WERI-Rb-1 (cell line): ENCODE data around the gene UPF1.

Experiments
- DNase-seq: peaks from one replicate; pipeline ENCODE4 v3.0.0-alpha.2; 2020
- H3K27ac ChIP-seq: fragments of 250-450 bp; sonication (Bioruptor Pico); 2 replicates; pipeline ENCODE4 v1.5.1; 2020; ENCODE audit warnings: mild to moderate bottlenecking, moderate library complexity
- H3K27me3 ChIP-seq: fragments of 250-450 bp; sonication (Bioruptor Pico); 2 replicates; pipeline ENCODE4 v1.5.1; 2021; ENCODE audit warnings: mild to moderate bottlenecking, low read depth, moderate library complexity; ENCODE audit not compliant: insufficient read depth, severe bottlenecking
- H3K36me3 ChIP-seq: fragments of 250-450 bp; sonication (Bioruptor Pico); 2 replicates; pipeline ENCODE4 v1.5.1; 2020; ENCODE audit warnings: mild to moderate bottlenecking, moderate library complexity
- H3K4me3 ChIP-seq: 2 replicates; pipeline ENCODE4 v1.5.1; 2011; ENCODE audit warnings: low read depth, mild to moderate bottlenecking, control low read depth, low read length
- H3K9me3 ChIP-seq: fragments of 250-450 bp; sonication (Bioruptor Pico); 2 replicates; pipeline ENCODE4 v1.5.1; 2021; ENCODE audit warnings: mild to moderate bottlenecking, moderate library complexity; ENCODE audit not compliant: severe bottlenecking
- CTCF ChIP-seq: IDR thresholded peaks from 2 replicates; pipeline ENCODE4 v1.5.1; 2011; ENCODE audit warnings: low read depth, mild to moderate bottlenecking, control low read depth, inconsistent platforms, low read length

UPF1 gene

GRCh38 chr19:18850471-18851375 lies 19.0 kb downstream of the UPF1 start:
- no peak for TF ChIP-seq CTCF
- no peaks in the 10 kb centered on the region for H3K9me3 ChIP-seq
- DNase-seq = no peak
- no peak overlapping the region for H3K4me3 ChIP-seq
- H3K27ac ChIP-seq = no peak overlapping the region
- peaks cover 86% of the 10 kb centered on the region for H3K36me3 ChIP-seq
- no peaks in the 10 kb centered on the region for H3K27me3 ChIP-seq

GRCh38 chr19:18851673-18852325 lies 20.0 kb downstream of the UPF1 start:
- Histone ChIP-seq H3K9me3 (no peaks in the 10 kb centered on the region), H3K27me3 (no peaks in the 10 kb centered on the region), H3K36me3 (peaks cover 92% of the 10 kb centered on the region), H3K27ac (no peak overlapping the region), H3K4me3 (no peak overlapping the region)
- no peak for DNase-seq
- no peak for TF ChIP-seq CTCF

GRCh38 chr19:18852648-18853047 lies 20.9 kb downstream of the UPF1 start:
- H3K9me3 ChIP-seq = no peaks in the 10 kb centered on the region
- H3K27me3 ChIP-seq = no peaks in the 10 kb centered on the region
- no peak for TF ChIP-seq CTCF
- DNase-seq = no peak
- no peak overlapping the region for H3K27ac ChIP-seq
- H3K36me3 ChIP-seq = peaks cover 97% of the 10 kb centered on the region
- H3K4me3 ChIP-seq = no peak overlapping the region

- H3K36me3 ChIP-seq = peaks cover 97% of the 10 kb centered on the region
- TF ChIP-seq CTCF = peak; percentile 22; the same call in 1 of the 2 replicates
- no peaks in the 10 kb centered on the region for H3K9me3 ChIP-seq
- H3K27me3 ChIP-seq = no peaks in the 10 kb centered on the region
- no peak for DNase-seq
- no peak overlapping the region for H3K27ac ChIP-seq
- no peak overlapping the region for H3K4me3 ChIP-seq
These were observed 22.1 kb downstream of the UPF1 start for GRCh38 chr19:18853755-18854427.

GRCh38 chr19:18854982-18855381 lies 23.2 kb downstream of the UPF1 start:
- Histone ChIP-seq H3K9me3 (no peaks in the 10 kb centered on the region), H3K4me3 (no peak overlapping the region), H3K36me3 (peaks cover 98% of the 10 kb centered on the region), H3K27me3 (no peaks in the 10 kb centered on the region), H3K27ac (no peak overlapping the region)
- TF ChIP-seq CTCF = no peak
- DNase-seq = no peak
